Measurements from ENCODE around the gene DHDH. TPM values are rescaled to one million over a fixed set of nuclear protein-coding genes. Genes with fewer than 3 reads are reported as not detected.

DHDH gene
- total and polyA plus RNA-seq, 2 of the 13 experiments (the other 11 are each of a cell fraction or from before 2014, with no cell fraction given): 0.13 to 0.91 TPM

GRCh38 chr19:48963371-48964204 lies 30.1 kb downstream of the DHDH start (continued):
- 0 out of 2 replicates have a peak, but pooled peaks have one; percentile 29 for TF ChIP-seq SP2 (CRISPR knock-in tag; IDR thresholded peaks at IDR 0.05)
- TF ChIP-seq PTBP1 (IDR thresholded peaks at IDR 0.05; ENCODE audit: low read depth, low read length, poor library complexity, severe bottlenecking): no peak
- peak; percentile 25; the same call in 1 of the 2 replicates for TF ChIP-seq MYC (CRISPR knock-in tag; IDR thresholded peaks at IDR 0.05; ENCODE audit: borderline replicate concordance)
- TF ChIP-seq AKAP8 (CRISPR knock-in tag; IDR thresholded peaks at IDR 0.05): peak; percentile 80
- TF ChIP-seq HBP1 (CRISPR knock-in tag; IDR thresholded peaks at IDR 0.05; ENCODE audit: low read depth): peak; percentile 39; the same call in 1 of the 2 replicates
- peak; percentile 88 for TF ChIP-seq TFDP2 (CRISPR knock-in tag; IDR thresholded peaks at IDR 0.05)
- TF ChIP-seq ZNF660 (CRISPR knock-in tag; IDR thresholded peaks at IDR 0.05; ENCODE audit: borderline replicate concordance, low read depth): no peak
- TF ChIP-seq RFX1 (IDR thresholded peaks at IDR 0.05): no peak
- peak; percentile 82 for TF ChIP-seq SRSF1 (optimal IDR thresholded peaks at IDR 0.05; ENCODE audit: low read depth, low read length)
- TF ChIP-seq MAFK (conservative IDR thresholded peaks at IDR 0.05 in 1 of 2, IDR thresholded peaks at IDR 0.05 in 1 of 2; ENCODE audit: low read length in 2 of 2): peak; percentile 95 to 99
- peak; percentile 73; the same call in 1 of the 2 replicates for TF ChIP-seq ZNF782 (CRISPR knock-in tag; IDR thresholded peaks at IDR 0.05; ENCODE audit: borderline replicate concordance)
- TF ChIP-seq PBX3 (CRISPR knock-in tag; IDR thresholded peaks at IDR 0.05; ENCODE audit: borderline replicate concordance): peak; percentile 12; the same call in 1 of the 2 replicates
- no peak for TF ChIP-seq SNAI1 (CRISPR knock-in tag; IDR thresholded peaks at IDR 0.05; ENCODE audit: borderline replicate concordance)
- no peak for TF ChIP-seq ZNF883 (CRISPR knock-in tag; IDR thresholded peaks at IDR 0.05; ENCODE audit: not compliant biosample characterization)
- TF ChIP-seq SAP130 (CRISPR knock-in tag; IDR thresholded peaks at IDR 0.05; ENCODE audit: low read depth): peak; percentile 84
- no peak for TF ChIP-seq ZNF142 (CRISPR knock-in tag; IDR thresholded peaks at IDR 0.05)
- TF ChIP-seq FOSL2 (CRISPR knock-in tag; IDR thresholded peaks at IDR 0.05): peak; percentile 92
- TF ChIP-seq XRCC5 (optimal IDR thresholded peaks at IDR 0.05; ENCODE audit: low read length): peak; percentile 86
- TF ChIP-seq NR3C1 (CRISPR knock-in tag; IDR thresholded peaks at IDR 0.05): no peak
- TF ChIP-seq NFYC (CRISPR knock-in tag; IDR thresholded peaks at IDR 0.05): 0 out of 2 replicates have a peak, but pooled peaks have one; percentile 7
